Dendritic cell treated with granulocyte-macrophage colony-stimulating factor and Interleukin-4, amounts not matched to agents 40 ng/mL and 50 ng/mL, for 4 days (primary cell): ENCODE measurements around the gene C18orf54.

Experiments used
- H3K27ac Mint-ChIP-seq: one replicate; pipeline ENCODE4 v1.8.0; 2022; ENCODE audit warnings: mild to moderate bottlenecking, mixed read lengths
- H3K27me3 Mint-ChIP-seq: one replicate; pipeline ENCODE4 v1.8.0; 2022; ENCODE audit warnings: mild to moderate bottlenecking, mixed read lengths
- H3K36me3 Mint-ChIP-seq: one replicate; pipeline ENCODE4 v1.8.0; 2022; ENCODE audit warnings: low read depth, mixed read lengths
- H3K4me1 Mint-ChIP-seq: one replicate; pipeline ENCODE4 v1.8.0; 2022; ENCODE audit warnings: low read depth, mixed read lengths
- H3K4me3 Mint-ChIP-seq: one replicate; pipeline ENCODE4 v1.8.0; 2022; ENCODE audit warnings: mild to moderate bottlenecking, moderate library complexity, mixed read lengths
- H3K9me3 Mint-ChIP-seq: one replicate; pipeline ENCODE4 v1.8.0; 2022; ENCODE audit warnings: mixed read lengths
- intact Hi-C: fragments of 100-400 bp; cut with micrococcal nuclease; formaldehyde crosslinking; loops from one replicate; pipeline ENCODE4 v1.15.0; 2022

C18orf54 gene

DNA sequence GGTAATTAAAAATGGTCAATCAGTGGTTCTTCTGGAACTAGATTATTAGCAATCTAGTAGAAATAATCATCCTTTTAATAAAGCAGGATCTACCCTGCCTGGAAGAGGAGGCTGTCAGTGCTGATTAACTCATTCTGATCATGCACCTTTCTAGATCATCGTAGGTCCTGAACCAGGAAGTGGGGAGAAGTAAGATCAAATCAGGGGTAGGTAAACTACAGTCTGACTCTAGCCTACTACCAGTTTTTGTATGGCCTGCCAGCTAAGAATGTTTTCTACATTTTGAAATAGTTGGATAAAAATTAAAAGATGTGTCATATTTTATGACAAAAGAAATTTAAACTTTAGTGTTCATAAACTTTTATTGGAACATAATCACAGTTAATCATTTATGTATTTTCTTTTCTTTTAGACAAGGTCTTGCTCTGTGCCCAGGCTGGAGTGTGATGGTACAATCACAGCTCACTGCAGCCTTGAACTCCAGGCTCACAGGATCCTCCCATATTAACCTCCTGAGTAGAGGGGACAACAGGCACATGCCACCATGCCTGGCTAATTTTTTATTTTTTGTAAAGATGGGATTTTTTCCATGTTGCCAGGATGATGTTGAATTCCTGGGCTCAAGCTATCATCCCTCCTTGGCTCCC lies 36.1 kb downstream of the C18orf54 start:
- Mint-ChIP-seq H3K27me3 (peaks cover 3% of the 10 kb centered on the region), H3K27ac (no peak overlapping the region), H3K4me3 (no peak overlapping the region), H3K36me3 (no peaks in the 10 kb centered on the region), H3K9me3 (no peaks in the 10 kb centered on the region), H3K4me1 (peaks cover 5% of the 10 kb centered on the region)
- intact Hi-C loops = loop anchor here (5.0 kb wide), 1 partner anchor 589 kb away; no protein-coding TSS in a partner anchor

DNA sequence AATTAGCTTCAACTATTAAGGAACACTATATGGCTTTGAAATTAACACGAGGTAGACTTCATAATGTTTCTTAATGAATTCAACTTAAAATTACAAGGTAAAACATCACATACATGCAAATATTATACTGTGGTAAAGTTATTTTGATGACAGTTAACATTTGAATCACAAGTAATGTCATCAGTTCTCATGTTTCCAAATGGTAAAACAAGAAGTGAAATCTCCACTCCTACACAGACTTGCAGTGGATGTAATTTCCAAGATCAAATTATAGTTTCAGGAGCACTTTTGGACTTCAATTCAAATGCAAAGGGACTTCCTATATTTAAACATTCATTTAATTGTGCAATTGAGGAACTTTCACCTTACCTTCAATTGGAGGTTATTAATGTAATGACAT lies 39.1 kb downstream of the C18orf54 start:
- intact Hi-C loops = no loop called here

DNA sequence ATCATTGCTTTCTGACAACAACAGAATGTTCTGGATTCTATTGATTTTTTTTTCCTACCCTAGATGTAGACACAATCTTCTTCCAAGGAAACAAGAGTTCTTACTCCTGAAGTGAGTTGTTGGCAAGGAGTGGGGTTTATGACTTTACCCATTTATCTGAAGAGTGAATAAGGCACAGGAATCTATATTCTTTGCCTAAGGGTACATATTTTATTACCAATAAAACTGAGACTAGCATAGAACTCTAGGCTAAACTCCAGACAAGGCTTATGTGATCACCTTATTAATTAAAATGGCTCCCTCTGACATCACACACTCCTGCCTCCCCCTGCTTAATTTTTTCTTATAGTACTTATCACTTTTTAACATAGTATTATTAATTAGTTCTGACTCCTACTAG lies 47.6 kb downstream of the C18orf54 start:
- Mint-ChIP-seq H3K36me3 (no peaks in the 10 kb centered on the region), H3K9me3 (no peaks in the 10 kb centered on the region), H3K27ac (no peak overlapping the region), H3K4me3 (no peak overlapping the region), H3K4me1 (no peaks in the 10 kb centered on the region), H3K27me3 (no peaks in the 10 kb centered on the region)
- intact Hi-C loops = no loop called here

More for the DNA sequence above, 39.1 kb downstream of the C18orf54 start:
- Mint-ChIP-seq H3K27me3 (peaks cover 4% of the 10 kb centered on the region), H3K36me3 (no peaks in the 10 kb centered on the region), H3K4me3 (no peak overlapping the region), H3K9me3 (no peaks in the 10 kb centered on the region), H3K27ac (no peak overlapping the region), H3K4me1 (no peaks in the 10 kb centered on the region)

DNA sequence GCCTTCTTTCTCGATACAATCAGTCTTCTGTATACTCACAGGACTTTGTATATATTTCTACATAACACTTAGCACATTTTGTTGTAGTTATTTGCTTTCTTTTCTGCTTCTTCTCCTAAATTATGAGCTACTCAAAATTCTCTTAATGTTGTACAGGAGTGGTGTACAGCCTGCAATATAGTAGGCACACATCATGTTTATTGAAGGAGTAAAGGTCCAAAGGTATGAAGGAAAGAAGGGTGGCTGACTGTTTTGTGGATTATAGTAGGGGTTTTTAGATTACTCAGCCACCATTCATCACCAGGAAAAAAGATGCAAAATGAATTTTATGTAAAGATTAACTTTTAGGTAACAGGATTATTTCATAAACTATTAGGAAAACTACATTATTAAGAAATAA lies 54.1 kb downstream of the C18orf54 start:
- Mint-ChIP-seq H3K4me3 (no peak overlapping the region), H3K4me1 (no peaks in the 10 kb centered on the region), H3K36me3 (no peaks in the 10 kb centered on the region), H3K9me3 (no peaks in the 10 kb centered on the region), H3K27me3 (no peaks in the 10 kb centered on the region), H3K27ac (no peak overlapping the region)
- intact Hi-C loops = no loop called here

DNA sequence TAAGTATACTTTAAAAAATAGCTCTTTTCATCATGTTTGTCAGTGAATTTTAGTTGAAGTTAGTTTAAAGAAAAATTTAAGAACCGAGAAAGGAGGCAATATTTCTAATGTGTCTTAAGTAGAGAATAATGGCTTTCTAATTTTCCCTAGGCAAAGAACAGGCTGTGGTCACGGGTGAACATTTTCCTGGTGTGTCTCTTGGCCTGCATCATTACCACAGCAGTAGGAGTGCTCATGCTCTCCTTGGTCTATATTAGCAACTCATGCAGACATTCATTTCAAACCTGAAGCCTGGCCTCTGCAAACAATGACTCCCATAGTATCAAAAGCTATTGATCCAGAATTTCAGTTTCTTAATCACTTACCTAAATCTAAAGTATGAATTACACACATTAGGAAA lies 57.4 kb downstream of the C18orf54 start:
- Mint-ChIP-seq H3K27ac (no peak overlapping the region), H3K4me3 (no peak overlapping the region), H3K9me3 (no peaks in the 10 kb centered on the region), H3K4me1 (no peaks in the 10 kb centered on the region), H3K27me3 (no peaks in the 10 kb centered on the region), H3K36me3 (no peaks in the 10 kb centered on the region)
- intact Hi-C loops = no loop called here

DNA sequence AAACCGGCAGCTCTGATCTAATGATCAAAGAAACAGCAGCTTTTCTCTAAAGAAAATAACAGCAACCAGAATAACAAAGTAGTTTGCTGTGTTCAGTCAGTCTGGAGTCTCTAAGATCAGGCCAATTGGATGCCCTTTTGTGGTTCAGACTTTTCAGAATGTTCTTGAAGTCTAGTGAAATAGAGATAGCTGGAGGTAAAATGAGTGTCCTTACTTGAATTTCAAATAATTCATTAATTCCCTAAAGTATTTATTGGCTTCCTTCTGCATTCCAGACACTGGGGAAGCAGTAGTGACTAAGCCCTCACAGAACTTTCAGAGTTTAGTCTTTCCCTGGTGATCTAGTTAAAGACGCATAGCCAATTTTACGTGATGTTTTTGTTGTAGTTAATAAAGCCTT lies 58.7 kb downstream of the C18orf54 start:
- no peaks in the 10 kb centered on the region for H3K4me1 Mint-ChIP-seq
- no peak overlapping the region for H3K4me3 Mint-ChIP-seq
- no peaks in the 10 kb centered on the region for H3K9me3 Mint-ChIP-seq
- intact Hi-C loops = no loop called here
- no peaks in the 10 kb centered on the region for H3K36me3 Mint-ChIP-seq
- H3K27ac Mint-ChIP-seq = no peak overlapping the region
- H3K27me3 Mint-ChIP-seq = no peaks in the 10 kb centered on the region

DNA sequence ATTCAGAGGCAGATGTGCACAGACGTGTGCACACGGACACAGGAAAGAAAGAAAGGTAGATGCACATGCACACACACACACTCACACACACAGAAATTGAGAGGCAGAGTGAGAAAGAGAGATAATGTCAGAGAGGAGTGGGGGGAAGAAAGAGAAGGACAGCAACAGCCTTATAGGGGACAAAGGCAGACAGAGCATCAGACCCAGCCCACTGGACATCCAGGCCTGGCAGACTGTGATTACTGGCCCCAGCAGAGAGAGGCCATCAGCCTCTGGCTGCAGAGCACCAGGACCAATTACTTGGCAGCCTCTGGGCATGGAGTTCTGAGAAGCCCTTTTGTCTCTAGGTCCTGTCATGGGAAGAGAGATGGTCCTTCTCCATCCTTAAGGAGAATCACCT lies 66.1 kb downstream of the C18orf54 start:
- no peaks in the 10 kb centered on the region for H3K36me3 Mint-ChIP-seq
- no peaks in the 10 kb centered on the region for H3K9me3 Mint-ChIP-seq
- H3K27me3 Mint-ChIP-seq = peaks cover 3% of the 10 kb centered on the region
- no peaks in the 10 kb centered on the region for H3K4me1 Mint-ChIP-seq
- intact Hi-C loops = no loop called here
- no peak overlapping the region for H3K27ac Mint-ChIP-seq
- H3K4me3 Mint-ChIP-seq = no peak overlapping the region

DNA sequence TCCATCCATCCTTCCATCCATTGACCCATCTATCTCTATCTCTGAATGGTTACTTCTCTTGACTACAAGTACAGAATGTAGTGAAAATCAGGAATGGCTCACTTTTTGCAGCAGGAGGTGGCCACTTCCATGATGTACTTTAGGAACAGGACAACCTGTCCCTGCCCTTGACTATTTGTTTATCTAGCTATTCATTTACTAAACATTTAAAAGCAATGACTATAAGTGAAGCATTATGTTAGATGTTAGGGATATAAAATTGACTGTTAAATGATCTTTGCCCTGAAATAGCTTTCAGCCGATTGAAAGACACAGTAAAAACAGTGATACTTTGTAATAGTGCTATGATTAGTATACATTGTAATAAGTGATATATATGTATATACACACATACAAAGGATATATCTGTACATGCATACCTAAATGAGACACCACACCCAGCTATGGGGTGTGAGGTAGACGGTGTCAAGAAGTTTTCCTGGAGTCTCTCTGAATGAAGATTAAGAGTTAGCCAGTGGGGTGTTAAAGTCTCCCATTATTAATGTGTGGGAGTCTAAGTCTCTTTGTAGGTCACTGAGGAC lies 68.5 kb downstream of the C18orf54 start:
- intact Hi-C loops = no loop called here
- no peaks in the 10 kb centered on the region for H3K4me1 Mint-ChIP-seq
- no peaks in the 10 kb centered on the region for H3K9me3 Mint-ChIP-seq
- no peaks in the 10 kb centered on the region for H3K36me3 Mint-ChIP-seq
- no peak overlapping the region for H3K4me3 Mint-ChIP-seq
- H3K27me3 Mint-ChIP-seq = peaks cover 3% of the 10 kb centered on the region
- no peak overlapping the region for H3K27ac Mint-ChIP-seq
